GM06990 (cell line): ENCODE results near the gene DLX5.

Experiments used
- DNase-seq: peaks from one replicate; pipeline ENCODE4 v3.0.0-alpha.2; 2011; ENCODE audit not compliant: insufficient read length; ENCODE audit errors: extremely low read depth
- H3K27me3 ChIP-seq: replicated peaks from 2 replicates; pipeline ENCODE4 v1.6.0; 2011; ENCODE audit warnings: low read length; ENCODE audit not compliant: control insufficient read depth, insufficient read depth
- H3K36me3 ChIP-seq: 2 replicates; pipeline ENCODE4 v1.5.1; 2011; ENCODE audit warnings: low read length; ENCODE audit not compliant: control insufficient read depth, insufficient read depth
- H3K4me3 ChIP-seq: replicated peaks from 2 replicates; pipeline ENCODE4 v1.5.1; 2011; ENCODE audit warnings: low read depth, mild to moderate bottlenecking, control low read depth, low read length
- CTCF ChIP-seq: IDR thresholded peaks from 2 replicates; pipeline ENCODE4 v1.5.1; 2011; ENCODE audit warnings: low read length, control low read depth, mild to moderate bottlenecking, inconsistent platforms; ENCODE audit not compliant: insufficient read depth, poor library complexity, severe bottlenecking

DLX5 gene

DNA sequence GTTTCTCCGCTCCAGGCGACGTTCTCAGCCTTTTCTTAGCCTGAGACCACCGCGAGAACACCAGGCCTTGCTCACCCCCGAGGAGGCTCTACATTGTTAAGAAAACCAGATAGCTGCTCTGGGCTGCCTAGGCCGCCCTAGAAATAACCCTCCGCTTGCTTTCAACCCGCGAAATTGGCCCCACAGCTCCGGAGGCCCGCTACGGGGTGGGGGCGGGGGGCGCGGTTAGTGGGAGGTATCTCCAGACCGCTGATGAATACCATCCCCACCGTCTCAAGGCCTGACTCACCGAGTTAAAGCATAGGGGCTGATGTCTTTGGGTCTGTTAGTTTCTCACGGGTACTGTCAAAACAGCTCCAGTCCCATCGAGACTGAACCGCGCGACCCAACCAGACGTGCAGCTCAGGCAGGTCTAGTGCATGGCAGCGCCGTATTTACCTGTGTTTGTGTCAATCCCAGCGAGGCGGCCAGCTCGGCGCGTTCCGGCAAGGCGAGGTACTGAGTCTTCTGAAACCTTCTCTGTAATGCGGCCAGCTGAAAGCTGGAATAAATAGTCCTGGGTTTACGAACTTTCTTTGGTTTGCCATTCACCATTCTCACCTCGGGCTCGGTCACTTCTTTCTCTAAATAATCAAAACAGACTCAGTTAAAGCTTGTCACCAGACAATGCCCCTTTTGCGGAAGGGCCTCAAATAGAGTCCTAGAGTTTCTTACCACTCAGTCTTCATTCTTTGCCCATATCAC lies 2.7 kb downstream of the DLX5 start:
- Histone ChIP-seq H3K27me3 (peaks cover 5% of the 10 kb centered on the region), H3K4me3 (no peak overlapping the region), H3K36me3 (no peaks in the 10 kb centered on the region)
- no peak for TF ChIP-seq CTCF
- no peak for DNase-seq

- no peak for DNase-seq
- Histone ChIP-seq H3K27me3 (peaks cover 5% of the 10 kb centered on the region), H3K4me3 (no peak overlapping the region), H3K36me3 (no peaks in the 10 kb centered on the region)
- TF ChIP-seq CTCF, result no peak
These were observed 3.5 kb downstream of the DLX5 start for GRCh38 chr7:97020996-97021746.

DNA sequence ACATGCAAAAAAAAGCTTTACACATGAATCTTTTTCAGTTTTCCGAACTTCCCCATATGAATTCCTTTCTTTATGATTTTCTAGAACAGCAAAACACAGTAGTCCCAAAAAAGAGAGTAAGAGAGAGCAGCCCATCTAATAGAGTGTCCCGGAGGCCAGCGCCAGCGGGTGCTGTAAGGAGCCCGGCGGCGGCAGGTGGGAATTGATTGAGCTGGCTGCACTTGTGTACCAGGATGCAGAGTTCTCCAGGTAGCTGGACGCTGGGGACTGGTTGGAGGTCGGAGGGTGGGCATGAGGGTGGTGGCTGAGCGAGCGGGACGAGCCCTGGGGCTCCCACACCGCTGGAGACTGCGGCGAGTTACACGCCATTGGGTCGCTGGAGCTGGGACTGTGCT lies 4.0 kb downstream of the DLX5 start:
- Histone ChIP-seq H3K4me3 (no peak overlapping the region), H3K27me3 (peaks cover 3% of the 10 kb centered on the region)
- TF ChIP-seq CTCF, result no peak

DNA sequence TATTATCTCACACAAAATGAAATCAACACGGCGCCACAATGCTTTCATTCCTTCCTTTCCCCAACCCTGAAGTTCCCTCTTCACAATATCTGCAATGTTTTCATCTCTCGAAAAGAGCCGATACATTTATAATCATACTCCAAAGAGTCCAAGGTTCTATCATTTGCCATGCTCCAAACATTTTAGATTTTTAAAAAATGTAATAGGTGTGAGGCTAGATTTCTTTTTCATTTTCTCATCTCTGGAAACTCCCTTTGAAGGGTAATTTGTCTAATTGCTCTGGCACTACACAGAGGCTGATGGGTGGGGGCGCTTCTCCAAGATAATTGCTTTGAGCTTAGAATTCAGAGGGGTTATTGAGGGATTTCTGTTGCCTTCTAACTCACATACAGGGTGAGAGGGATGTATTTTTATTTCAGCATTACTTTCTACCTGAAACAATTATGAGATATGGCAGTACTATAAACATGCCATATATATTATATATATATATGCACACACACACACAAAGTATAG lies 4.9 kb downstream of the DLX5 start:
- Histone ChIP-seq H3K4me3 (no peak overlapping the region), H3K27me3 (peaks cover 3% of the 10 kb centered on the region), H3K36me3 (no peaks in the 10 kb centered on the region)
- no peak for TF ChIP-seq CTCF
- DNase-seq, result no peak

More for the DNA sequence above, 4.0 kb downstream of the DLX5 start:
- DNase-seq, result no peak
- H3K36me3 ChIP-seq, result no peaks in the 10 kb centered on the region

DNA sequence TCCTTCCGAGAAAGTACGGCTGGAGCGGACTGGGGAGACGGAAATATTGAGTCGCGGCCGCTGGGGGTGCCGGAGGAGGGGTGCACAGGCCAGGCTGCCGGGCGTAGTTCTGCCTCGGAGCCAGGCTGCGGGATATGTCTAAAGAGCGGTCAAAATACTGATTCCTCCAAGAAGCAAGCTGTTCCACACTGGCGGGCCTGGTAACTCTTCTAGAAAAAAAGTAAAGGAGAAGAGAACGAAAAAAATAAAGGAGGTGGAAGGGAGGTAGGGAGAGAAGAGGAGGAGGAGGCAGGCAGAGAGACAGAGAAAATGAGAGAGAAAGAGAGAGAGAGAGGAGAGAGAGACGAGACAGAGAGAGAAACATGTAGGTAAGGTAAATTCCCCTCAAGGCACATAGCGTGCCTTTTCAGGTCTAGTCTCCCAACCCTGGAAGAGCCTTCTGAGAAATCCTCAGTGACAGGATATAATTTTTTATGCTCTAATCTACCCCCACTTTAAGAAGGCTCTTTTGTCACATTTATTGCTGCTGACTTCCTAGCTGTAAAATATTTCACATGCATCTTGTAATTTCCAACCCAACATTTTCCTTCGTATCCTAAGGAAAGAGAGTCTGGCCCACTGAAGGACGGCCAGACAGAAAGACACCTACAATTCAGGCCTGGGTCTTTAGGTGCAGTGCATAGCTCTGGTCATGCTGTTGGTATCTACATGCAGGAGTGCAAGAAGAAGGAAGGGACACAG lies 5.7 kb downstream of the DLX5 start:
- Histone ChIP-seq H3K27me3 (peaks cover 3% of the 10 kb centered on the region), H3K4me3 (no peak overlapping the region), H3K36me3 (no peaks in the 10 kb centered on the region)
- no peak for TF ChIP-seq CTCF
- DNase-seq, result no peak
